Measurements from ENCODE around the gene SLC29A4.

SLC29A4 gene

DNA sequence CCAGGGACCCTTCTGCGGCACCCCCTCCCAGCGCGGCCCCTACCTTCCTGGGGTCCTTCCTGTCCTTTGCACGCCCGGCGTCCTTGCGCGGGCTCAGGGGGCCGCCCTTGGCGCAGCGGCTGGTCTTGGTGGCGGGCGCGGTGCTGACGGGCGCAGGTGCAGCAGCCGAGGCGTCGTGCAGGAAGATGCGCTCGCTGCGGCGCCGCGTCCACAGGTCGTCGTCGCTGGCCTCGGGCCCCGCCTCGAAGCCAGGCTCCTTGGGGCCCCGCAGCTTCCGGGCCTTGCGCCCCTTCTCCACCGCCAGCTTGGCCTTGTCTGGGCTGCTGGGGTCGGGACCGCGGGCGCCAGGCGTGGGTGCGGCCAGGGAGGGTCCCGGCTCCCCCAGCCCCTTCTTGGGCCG is 49.8 kb downstream of the SLC29A4 start:
- no peak for DNase-seq

DNA sequence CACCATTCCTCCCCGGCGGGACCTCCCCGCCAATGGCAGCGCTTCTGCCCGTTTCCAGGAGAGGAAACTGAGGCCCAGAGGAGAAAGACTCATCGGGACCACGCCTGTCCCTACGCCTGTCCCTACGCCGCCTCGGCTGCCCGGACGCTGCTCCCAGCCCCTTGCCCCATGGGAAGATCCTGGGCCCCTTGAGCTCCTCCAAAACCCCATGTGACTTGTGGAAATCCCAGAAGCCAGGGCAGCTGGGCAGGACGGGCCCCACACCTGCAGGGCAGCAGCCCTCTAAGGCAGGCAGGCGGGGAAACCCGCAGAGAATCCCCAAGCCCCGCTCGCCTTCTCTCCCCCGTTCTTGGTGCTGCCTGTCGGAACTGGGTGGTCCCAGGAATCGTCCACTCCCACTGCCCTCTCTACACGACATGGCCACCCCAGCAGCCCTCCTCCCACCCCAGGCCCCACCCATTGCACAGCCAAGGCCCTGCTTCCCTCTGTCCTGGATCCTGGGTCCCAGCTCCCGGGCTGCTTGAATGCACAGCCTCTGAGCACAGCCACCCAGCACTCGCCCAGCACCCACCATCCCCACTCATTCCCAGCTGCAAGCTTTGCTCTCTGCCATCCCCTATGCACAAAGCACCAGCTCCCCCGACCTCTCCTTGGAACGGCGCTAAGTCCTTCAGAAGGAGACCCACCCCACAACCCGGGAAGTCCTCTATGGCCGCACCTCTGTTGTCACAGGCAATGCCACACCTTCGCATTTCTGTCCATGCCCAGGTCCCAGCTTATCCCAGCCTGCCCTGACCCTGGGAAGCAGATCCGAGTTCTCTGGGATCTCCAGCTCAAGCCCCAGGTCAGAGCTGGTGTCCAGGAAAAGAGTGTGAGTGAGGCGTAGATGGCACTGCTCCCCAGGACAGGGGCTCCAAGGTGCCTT is 50.6 kb downstream of the SLC29A4 start:
- DNase-seq, result no peak

DNA sequence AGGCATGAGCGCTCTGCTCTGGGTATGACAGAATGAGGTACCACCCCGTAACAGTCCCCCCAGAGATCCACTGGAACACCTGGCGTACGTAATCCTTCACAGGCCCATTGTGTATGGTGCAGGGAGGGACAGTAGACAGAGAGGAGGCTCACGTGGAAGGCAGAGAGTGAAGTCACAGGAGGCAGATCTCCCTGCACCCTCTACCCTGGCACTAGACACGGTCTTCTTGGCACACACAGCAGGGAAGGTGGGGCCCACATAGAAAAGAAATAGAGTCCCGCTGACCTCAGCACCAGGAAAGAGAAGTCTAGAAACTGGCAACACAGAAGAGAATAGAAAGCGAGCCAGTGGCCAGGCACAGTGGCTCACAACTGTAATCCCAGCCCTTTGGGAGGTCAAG is 51.9 kb downstream of the SLC29A4 start:
- DNase-seq, result no peak

DNA sequence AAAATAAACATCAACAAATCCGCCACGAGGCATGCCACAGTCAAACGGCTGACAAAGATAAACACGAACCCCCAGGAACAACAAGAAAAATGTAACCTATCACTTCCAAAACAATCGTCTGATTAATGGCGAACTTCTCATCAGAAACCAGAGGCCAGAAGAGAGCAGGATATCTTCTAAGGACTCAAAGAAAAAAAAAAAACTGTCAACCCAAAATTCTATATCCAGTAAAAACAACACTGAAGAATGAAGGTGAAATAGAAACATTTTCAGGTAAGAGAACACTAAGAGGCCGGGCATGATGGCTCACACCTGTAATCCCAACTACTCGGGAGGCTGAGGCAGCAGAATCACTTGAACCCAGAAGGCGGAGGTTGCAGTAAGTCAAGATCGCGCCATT is 54.3 kb downstream of the SLC29A4 start:
- DNase-seq, result no peak

DNA sequence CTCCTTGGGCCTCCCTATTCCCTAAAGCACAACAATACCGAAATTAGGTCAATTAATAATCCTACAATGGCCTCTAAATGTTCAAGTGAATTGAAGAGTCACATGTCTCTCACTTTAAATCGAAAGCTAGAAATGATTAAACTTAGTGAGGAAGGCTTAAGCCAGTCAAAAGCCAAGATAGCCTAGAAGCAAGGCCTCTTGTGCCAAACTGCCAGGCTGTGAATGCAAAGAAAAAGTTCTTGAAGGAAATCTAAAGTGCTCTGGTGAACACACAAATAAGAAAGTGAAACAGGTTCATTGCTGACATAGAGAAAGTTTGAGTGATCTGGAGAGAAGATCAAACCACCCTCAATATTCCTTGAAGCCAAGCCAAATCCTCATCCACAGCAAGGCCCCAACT is 57.2 kb downstream of the SLC29A4 start:
- no peak for DNase-seq

DNA sequence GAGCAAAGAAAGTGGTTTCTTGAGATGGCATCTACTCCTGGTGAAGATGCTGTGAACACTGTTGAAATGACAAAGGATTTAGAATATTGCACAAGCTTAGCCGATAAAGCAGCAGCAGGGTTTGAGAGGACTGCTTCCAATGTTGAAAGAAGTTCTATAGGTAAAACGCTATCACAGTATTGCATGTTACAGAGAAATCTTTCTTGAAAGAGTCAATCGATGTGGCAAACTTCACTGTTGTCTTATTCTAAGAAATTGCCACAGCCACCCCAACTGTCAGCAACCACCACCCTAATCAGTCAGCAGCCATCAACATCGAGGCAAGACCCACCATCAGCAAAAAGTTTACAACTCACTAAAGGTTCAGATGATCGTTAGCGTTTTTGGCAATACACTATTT is 59.9 kb downstream of the SLC29A4 start:
- DNase-seq, result no peak

DNA sequence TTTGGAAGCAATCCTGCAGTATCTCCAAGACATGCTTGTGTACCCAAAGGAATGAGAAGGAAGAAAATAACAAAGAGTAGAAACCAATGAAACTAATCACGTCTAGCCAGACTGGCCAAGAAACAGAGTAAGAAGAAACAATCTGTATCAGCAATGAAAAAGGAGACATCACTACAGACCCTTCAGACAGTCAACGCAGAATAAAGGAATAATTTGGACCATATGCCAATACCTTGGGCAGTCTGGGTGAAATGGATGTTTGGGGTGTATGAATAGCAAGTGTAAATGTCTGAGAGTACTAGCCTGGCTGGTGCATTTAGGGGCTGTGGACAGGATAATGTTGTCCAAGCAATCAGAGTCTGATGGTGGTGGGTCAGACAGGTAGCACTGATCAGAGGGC is 61.1 kb downstream of the SLC29A4 start:
- DNase-seq, result peak; percentile 67

DNA sequence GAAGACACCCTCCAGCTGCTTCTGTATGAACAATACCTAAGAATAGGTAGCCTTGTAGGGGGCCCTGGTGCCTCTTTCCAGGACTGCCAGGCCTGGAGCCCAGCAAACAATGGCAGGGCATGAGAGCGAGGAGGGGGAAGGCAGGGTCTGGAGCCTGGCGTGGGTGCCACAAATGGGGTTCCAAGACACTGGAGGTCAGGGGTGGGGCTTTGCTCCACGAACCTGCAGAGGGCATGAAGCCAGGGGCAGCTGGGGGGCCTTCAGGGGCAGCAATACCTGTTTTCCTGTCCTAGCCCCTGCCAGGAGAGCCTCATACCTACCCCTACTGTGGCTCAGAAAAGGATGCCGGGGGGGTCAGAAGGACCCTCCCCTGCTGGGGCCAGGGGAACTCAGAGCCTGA is 61.6 kb downstream of the SLC29A4 start:
- no peak for DNase-seq

DNA sequence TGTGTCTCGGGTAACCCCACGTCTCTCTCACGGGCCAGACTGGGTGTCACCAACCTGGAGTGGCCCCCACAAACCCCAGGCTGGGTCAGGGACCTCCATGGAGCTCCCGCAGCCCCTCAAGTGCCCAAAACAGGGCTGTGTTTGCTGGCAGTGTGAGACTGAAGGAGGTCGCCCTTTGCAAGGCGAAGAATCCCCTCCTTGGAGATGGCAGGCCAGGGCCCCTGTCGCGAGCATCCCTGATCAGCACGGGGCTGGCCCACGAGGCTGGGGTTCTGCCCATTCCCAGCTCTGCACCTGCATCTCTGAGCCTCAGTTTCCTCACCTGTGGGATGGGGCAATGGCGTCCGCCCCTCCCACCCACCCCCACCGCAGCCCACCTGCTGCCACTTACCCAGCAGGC is 62.4 kb downstream of the SLC29A4 start:
- no peak for DNase-seq

DNA sequence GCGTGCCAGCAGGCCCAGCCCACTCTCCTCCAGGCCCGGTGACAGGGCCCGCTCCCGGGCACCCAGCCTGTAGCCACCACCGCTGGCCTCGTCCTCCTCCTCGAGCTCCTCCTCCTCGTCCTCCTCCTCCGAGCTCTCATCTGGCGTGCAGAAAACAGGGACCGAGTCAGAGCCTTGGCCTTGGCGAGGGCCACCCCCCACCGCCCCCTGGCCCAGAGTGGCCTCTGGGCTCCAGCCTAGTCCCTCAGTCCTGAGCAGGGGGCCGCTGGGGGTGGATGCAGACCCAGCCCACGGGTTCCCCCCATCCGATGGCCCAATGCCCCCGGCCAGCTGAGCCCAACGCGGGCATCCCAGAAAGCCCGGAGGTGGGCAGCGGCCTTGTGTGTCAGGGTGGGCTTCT is 62.9 kb downstream of the SLC29A4 start:
- no peak for DNase-seq

DNA sequence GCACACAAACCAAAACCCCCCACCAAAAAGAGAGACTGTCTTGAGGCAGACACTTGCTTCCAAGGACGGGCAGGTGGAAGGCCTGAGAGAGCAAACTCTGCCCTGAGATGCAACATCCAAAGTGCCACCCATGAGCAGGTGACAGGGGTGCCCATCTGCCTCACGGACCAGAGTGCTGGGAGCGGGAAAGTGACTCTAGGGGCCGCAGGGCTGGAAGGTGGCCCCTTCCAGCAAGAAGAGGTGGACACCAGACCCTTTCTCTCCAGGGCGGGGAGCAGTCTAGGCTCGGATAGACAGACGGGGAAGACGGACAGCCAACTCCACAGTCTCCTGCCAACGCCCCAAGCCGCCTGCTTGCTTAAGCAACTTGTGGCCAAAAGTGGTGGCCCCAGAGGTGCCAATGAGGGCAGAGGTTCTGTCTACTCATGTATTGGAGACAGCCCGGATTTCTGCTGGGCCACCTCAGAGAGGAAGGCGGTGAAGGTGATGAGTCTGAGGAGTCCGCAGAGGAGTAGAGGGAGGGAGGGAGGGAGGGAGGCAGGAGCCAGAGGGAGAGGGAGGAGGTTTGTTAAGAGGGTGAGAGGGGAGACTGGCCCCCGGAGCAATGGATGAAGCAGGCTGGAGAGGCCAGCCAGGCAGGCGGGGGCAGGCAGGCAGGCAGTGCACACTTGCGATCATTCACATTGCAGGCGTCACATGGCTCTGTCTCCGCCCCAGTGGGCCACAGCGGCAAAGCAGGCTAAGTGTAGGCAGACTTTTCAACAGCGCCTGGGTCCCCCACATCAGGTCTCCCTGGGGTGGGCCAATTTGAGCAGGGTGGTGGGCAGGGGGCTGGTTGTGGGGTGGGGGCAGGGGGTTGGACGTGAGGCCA is 65.6 kb downstream of the SLC29A4 start:
- no peak for DNase-seq

DNA sequence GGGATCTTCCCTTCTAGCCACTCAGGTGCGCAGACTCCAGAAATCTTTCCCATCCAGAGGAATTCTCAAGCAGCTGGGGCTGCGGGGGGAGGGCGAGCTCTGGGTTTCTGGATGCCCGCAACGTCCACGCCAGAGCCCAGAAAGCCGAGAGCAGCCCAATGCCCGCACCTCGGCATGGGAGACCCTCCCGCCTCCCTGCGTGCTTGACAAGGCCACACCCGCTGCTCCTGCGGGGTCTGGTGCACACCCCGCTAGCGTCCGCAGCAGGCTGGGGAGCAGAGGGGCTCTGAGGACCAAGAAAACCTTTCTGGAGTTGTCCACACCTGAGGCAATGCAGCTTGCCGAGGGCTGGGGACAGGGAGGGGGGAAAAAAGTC is 66.2 kb downstream of the SLC29A4 start:
- no peak for DNase-seq

DNA sequence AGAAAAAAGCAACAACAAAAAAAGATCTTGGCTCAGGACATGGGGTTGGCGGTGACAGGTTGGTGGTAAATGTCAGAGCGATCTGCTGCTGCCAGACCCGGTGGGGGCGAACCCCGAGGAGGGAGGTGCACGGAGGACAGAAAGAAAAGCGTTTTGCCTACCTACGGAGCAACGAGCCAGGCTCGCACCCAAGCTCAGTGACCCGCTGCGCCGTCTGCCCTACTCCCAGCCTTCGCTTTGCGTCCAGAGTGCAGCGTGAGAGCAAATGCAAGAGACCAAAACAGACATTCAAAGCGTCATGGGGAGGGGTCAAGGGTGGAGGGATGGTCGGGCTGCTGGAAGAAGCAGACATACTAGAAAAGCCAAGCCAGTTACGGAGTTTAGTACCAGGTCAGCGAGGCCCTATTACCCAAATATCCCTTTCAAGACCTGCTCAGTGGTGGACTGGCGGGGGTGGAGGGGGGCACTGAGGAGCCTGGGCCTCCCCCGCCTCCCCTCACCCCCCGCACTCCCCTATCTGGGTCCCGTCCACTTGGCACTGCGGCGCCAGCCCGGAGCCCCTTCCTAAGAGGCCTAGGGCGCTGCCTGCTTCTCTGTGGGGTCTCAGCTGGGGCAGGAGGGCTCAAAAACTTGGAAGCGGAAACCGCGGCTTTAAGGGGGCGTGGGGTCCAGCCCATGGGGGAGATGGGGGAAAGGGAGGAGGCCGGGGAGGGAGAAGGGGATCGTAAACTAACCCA is 66.9 kb downstream of the SLC29A4 start:
- peak; percentile 68 for DNase-seq

DNA sequence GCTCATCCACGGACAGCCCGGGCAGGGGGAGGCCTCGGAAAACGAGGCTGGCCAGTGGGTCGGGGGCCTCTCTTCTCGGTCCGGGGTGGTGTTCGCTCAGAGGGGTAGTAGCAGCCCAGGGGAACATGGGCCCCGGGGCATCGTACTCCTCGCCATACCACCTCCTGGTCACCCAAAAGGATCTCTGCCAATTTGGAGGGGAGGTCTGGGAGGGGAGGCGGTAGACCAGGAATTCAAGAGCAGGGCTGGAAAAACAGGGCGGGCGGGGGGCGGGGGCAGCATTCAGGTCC is 67.4 kb downstream of the SLC29A4 start:
- no peak for DNase-seq

DNA sequence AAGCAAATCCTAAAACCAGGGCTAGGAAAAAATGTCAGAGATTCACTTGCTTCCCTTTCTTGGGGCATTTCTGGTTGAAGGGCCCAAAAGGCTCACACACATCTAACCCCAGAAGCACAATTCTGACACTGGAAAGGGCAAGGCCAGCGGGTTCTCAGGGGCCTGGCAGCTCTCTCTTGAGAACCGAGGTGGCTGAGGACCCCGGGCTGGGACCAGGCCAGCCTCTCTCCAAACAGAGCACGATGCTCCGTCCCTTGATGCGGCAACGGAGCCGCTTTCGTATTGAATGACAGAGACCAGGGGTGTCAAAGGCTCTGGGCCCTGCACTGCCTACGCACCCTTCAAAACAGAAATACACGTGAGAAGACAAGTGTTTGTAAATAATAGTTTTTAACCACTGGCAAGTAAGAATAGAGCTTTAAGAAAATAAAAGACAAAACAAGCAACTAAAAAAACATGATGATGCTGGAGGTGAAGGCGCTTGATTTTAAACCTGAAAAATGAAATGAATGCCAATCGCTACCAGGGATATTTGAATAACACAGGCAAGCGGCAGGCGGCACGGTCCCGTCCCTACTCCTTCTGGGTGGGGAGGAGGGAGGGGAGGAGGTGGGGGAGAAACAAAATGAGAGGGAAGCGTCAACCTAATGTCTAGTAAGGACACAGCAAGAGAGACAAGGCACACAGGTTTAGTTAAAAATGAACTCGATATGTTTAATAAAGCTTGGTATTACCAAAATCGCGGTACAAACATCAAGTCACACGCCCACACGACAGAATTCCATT is 68.0 kb downstream of the SLC29A4 start:
- no peak for DNase-seq

DNA sequence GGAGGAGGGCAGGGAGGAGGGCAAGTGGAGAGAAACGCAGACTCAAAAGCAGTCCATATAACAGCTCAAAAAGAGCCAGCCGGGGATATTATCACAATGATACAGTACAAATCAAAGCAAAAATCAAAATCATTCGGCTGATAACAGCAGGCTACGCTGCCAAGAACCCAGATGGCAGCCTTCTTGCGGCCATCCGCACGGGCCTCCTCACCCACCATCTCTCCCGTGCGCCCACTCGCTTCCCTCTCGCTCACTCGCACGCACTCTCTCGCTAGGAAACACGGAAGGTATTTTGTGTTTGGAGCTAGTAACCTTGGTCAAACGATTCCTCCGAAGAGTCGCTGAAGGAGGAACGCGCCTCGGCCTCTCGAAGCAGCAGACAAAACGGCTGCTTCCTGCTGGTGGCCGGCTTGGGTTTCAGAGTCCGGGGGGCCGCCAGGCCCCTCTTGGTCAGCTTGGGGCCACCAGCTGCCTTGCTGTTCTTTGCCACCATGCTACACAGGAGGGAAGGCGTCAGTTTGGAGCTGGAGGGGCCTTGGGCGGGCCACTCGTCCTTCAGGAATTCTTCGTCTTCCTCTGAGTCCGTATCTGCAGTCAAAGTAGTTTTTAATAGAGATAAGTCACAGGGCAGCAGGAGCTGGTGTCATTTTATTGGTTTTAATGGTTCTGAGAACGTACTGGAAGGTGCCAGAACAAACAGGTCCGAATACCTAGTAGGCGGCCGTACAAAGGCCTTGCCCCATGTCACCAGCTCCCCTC is 68.9 kb downstream of the SLC29A4 start:
- no peak for DNase-seq

DNA sequence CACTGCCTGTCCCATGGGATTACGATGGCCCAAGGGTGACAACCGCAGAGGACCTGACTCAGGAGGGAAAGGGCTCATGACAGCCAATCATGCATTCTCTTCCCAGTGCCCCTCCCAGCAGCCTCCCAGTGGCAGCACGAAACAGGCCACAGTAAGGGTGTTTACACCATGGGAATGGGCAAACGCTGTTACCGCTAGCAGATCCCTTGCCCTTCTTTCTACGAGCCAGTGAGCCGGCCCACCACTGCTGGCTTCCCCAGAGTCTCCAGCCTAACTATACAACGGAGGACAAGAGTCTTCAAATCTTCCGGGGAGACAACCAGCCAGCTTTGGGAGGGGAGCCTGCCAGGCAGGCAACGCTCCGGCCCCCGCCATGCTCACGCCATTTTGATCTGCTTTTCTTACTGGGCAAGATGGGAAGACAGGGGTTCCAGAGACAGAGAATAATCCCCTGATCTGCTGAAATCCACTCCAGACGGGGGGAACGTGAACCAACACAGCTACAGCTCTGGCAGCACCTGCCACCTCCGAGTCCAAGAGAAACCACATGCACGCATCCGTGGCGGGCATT is 69.8 kb downstream of the SLC29A4 start:
- DNase-seq, result no peak

DNA sequence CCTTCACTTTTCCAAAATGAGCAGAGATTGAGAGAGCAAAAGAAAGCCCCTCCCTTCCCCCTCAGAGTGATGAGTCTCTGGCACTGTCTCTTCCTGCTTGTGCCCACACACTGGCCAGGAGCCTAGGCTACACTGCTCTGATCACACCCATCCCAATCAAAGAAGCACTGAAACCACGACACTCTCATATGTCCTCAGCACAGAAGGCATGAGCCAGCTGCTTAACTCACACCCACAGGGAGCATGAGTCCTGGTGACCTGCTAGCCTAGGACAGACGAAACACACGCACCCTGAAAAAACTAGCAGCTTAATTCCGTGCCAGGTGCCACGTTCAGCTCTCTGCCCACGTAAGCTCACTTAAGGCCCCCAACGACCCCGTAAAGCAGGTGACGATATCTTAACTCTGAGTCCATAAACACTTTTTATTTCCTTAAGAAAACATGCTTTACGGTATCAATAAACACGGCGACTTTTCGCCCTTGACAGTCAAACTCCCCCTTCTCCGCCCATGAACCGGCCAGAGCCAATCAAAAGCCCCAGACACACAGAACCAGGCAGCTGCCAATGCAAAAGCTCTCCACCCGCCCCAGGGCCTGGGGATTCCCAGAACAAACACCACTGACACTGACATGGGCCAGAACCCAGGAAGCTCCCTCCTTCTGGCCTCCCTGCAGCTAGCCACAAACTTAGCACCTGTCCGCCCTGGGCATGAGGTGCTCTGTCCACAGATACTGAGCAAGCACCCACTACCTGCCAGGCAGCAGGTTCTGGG is 71.9 kb downstream of the SLC29A4 start:
- DNase-seq, result peak; percentile 41

Data from eye (tissue), 1 donor.